H1 (cell line): ENCODE measurements around the gene PPP2R5B. TPM values are rescaled to one million over a fixed set of nuclear protein-coding genes. Genes with fewer than 3 reads are reported as not detected.
A peak's percentile ranks its signal among the peaks of the same experiment; 100 is the strongest.

ENCODE experiments used
- CTCF ChIA-PET: fragments of 300-600 bp; sonication (Branson Sonifier 250); formaldehyde crosslinking; loops from one replicate; lab custom pipeline; 2021; ENCODE audit not compliant: partially characterized antibody; lab: Charles Lee
- POLR2A ChIA-PET: fragments of 300-600 bp; sonication (Branson Sonifier 250); formaldehyde crosslinking; loops from one replicate; lab custom pipeline; 2021; ENCODE audit warnings: inconsistent platforms; ENCODE audit not compliant: partially characterized antibody; lab: Charles Lee
- DNase-seq, 2 experiments: peaks; one replicate each; pipeline versions ENCODE4 v3.0.0 to v3.0.0-alpha.2; 2010 to 2022; ENCODE audit warnings: low spot score in 2 of 2, low read depth in 1 of 2, mixed read lengths in 1 of 2
- FAIRE-seq: peaks from 2 replicates; lab custom pipeline; 2011; peaks lifted over from hg19 to GRCh38; lab: Jason Lieb, UNC
- H2AFZ ChIP-seq: 2 replicates; pipeline ENCODE4 v1.8.1; 2012; ENCODE audit warnings: low read length, inconsistent platforms
- H2AK5ac ChIP-seq: 2 replicates; pipeline ENCODE4 v1.6.1; 2013; ENCODE audit warnings: low read depth, low read length
- H2BK120ac ChIP-seq: replicated peaks from 2 replicates; pipeline ENCODE3; 2013; ENCODE audit warnings: low read depth, low read length, inconsistent platforms
- H2BK12ac ChIP-seq: 2 replicates; pipeline ENCODE4 v1.6.1; 2013; ENCODE audit warnings: low read depth, low read length
- H2BK15ac ChIP-seq: 2 replicates; pipeline ENCODE4 v1.6.1; 2013; ENCODE audit warnings: low read length
- H2BK20ac ChIP-seq: 2 replicates; pipeline ENCODE4 v1.6.1; 2013; ENCODE audit warnings: low read length
- H2BK5ac ChIP-seq: 2 replicates; pipeline ENCODE4 v1.6.1; 2013; ENCODE audit warnings: low read depth, low read length
- H3K14ac ChIP-seq: 2 replicates; pipeline ENCODE4 v1.6.1; 2013; ENCODE audit warnings: inconsistent platforms; ENCODE audit not compliant: insufficient read length
- H3K18ac ChIP-seq: 2 replicates; pipeline ENCODE4 v1.6.1; 2013; ENCODE audit warnings: low read length; ENCODE audit errors: extremely low read depth
- H3K23ac ChIP-seq: 2 replicates; pipeline ENCODE4 v1.6.1; 2013; ENCODE audit warnings: inconsistent platforms; ENCODE audit not compliant: insufficient read length
- H3K23me2 ChIP-seq: 2 replicates; pipeline ENCODE4 v1.6.1; 2013; ENCODE audit warnings: low read depth, low read length
- H3K27ac ChIP-seq: 2 replicates; pipeline ENCODE4 v1.6.1; 2011; ENCODE audit warnings: low read depth, low read length, inconsistent platforms
- H3K27me3 ChIP-seq, 4 experiments: replicated peaks in 1 of 4; 1 replicate in 1 of 4; 2 replicates in 3 of 4; pipeline versions ENCODE4 v1.6.1 to v1.8.1; 2011 to 2013; ENCODE audit warnings: low read length in 3 of 4, mild to moderate bottlenecking in 3 of 4, inconsistent platforms in 2 of 4, mixed read lengths in 2 of 4, moderate library complexity in 1 of 4; ENCODE audit not compliant: control insufficient read depth in 3 of 4, insufficient read depth in 3 of 4; ENCODE audit errors: extremely low read depth in 1 of 4
- H3K36me3 ChIP-seq, 4 experiments: 2 replicates each; pipeline versions ENCODE4 v1.6.1 to v1.8.1; 2011 to 2013; ENCODE audit warnings: mild to moderate bottlenecking in 4 of 4, low read length in 3 of 4, moderate library complexity in 2 of 4, control low read depth in 1 of 4, inconsistent platforms in 1 of 4; ENCODE audit not compliant: insufficient read depth in 4 of 4, control insufficient read depth in 2 of 4
- H3K4ac ChIP-seq: replicated peaks from 2 replicates; pipeline ENCODE3; 2013; ENCODE audit warnings: low read length, low read depth, mixed read lengths, inconsistent platforms; ENCODE audit not compliant: insufficient read length
- H3K4me1 ChIP-seq, 4 experiments: replicated peaks in 1 of 4; 1 replicate in 1 of 4; 2 replicates in 3 of 4; pipeline versions ENCODE4 v1.6.1 to v1.8.1; 2011 to 2013; ENCODE audit warnings: low read length in 3 of 4, inconsistent platforms in 2 of 4, mixed read lengths in 1 of 4; ENCODE audit not compliant: insufficient read depth in 4 of 4, control insufficient read depth in 3 of 4
- H3K4me2 ChIP-seq, 2 experiments: 2 replicates each; pipeline versions ENCODE4 v1.6.1 to v1.8.1; 2011 to 2013; ENCODE audit warnings: low read depth in 2 of 2, low read length in 2 of 2, control low read depth in 1 of 2, inconsistent platforms in 1 of 2, mild to moderate bottlenecking in 1 of 2; ENCODE audit not compliant: insufficient read depth in 1 of 2
- H3K4me3 ChIP-seq, 4 experiments: fragments of 200-600, 300-600 bp in 1 of 4; sonication (generic), shearing (Covaris generic), sonication (Bioruptor Twin) in 1 of 4; 2 replicates each; pipeline versions ENCODE4 v1.5.1 to v1.8.1; 2011 to 2016; ENCODE audit warnings: low read length in 4 of 4, low read depth in 3 of 4, control low read depth in 2 of 4, inconsistent platforms in 2 of 4, mild to moderate bottlenecking in 2 of 4, mixed read lengths in 1 of 4, moderate library complexity in 1 of 4; ENCODE audit not compliant: insufficient read depth in 2 of 4; ENCODE audit errors: extremely low read depth in 1 of 4
- H3K56ac ChIP-seq: replicated peaks from 2 replicates; pipeline ENCODE3; 2013; ENCODE audit warnings: low read depth, mild to moderate bottlenecking, mixed read lengths, low read length, inconsistent platforms; ENCODE audit not compliant: insufficient read length
- H3K79me1 ChIP-seq: 2 replicates; pipeline ENCODE4 v1.6.1; 2013; ENCODE audit warnings: low read depth, low read length, control low read depth
- H3K79me2 ChIP-seq, 2 experiments: 2 replicates each; pipeline versions ENCODE4 v1.6.1 to v1.8.1; 2012 to 2013; ENCODE audit warnings: low read length in 2 of 2, mild to moderate bottlenecking in 2 of 2, inconsistent platforms in 1 of 2; ENCODE audit not compliant: insufficient read depth in 2 of 2, control insufficient read depth in 1 of 2
- H3K9ac ChIP-seq, 4 experiments: replicated peaks in 1 of 4; 1 replicate in 1 of 4; 2 replicates in 3 of 4; pipeline versions ENCODE4 v1.6.1 to v1.8.1; 2011 to 2013; ENCODE audit warnings: low read depth in 3 of 4, low read length in 3 of 4, control low read depth in 2 of 4, mild to moderate bottlenecking in 2 of 4, moderate library complexity in 2 of 4, inconsistent platforms in 1 of 4; ENCODE audit errors: extremely low read depth in 1 of 4
- H3K9me3 ChIP-seq, 2 experiments: 2 replicates each; pipeline versions ENCODE4 v1.6.1 to v1.8.1; 2012 to 2013; ENCODE audit warnings: mild to moderate bottlenecking in 2 of 2, moderate library complexity in 2 of 2, control low read depth in 1 of 2, inconsistent platforms in 1 of 2, low read depth in 1 of 2, low read length in 1 of 2, mixed read lengths in 1 of 2; ENCODE audit not compliant: insufficient read depth in 2 of 2
- H4K20me1 ChIP-seq, 2 experiments: replicated peaks in 1 of 2; 2 replicates each; pipeline versions ENCODE3 to v1.8.1; 2011 to 2013; ENCODE audit warnings: inconsistent platforms in 2 of 2, low read length in 2 of 2, mild to moderate bottlenecking in 1 of 2; ENCODE audit not compliant: insufficient read depth in 2 of 2, control insufficient read depth in 1 of 2
- H4K5ac ChIP-seq: 2 replicates; pipeline ENCODE4 v1.6.1; 2013; ENCODE audit warnings: low read length, low read depth, mixed read lengths, inconsistent platforms; ENCODE audit not compliant: insufficient read length
- H4K8ac ChIP-seq: 2 replicates; pipeline ENCODE4 v1.8.0; 2013; ENCODE audit warnings: mild to moderate bottlenecking, moderate library complexity, low read length, inconsistent platforms; ENCODE audit not compliant: insufficient read depth; ENCODE audit errors: extremely low read depth
- H4K91ac ChIP-seq: replicated peaks from 2 replicates; pipeline ENCODE3; 2013; ENCODE audit warnings: low read length, mixed read lengths, inconsistent platforms; ENCODE audit not compliant: insufficient read length
- KDM1A ChIP-seq: fragments of 200-600, 300-600 bp; sonication (generic); IDR thresholded peaks from 2 replicates; pipeline ENCODE4 v1.7.1; 2016; ENCODE audit warnings: mild to moderate bottlenecking, low read length, borderline replicate concordance
- whole genome bisulfite sequencing, 2 experiments: shearing (Covaris generic) in 1 of 2; methylation state at CpG; one replicate each; pipeline versions ENCODE4 v1.1.6 to v1.1.7; 2013 to 2015; ENCODE audit warnings: low lambda C conversion rate in 2 of 2, mixed read lengths in 2 of 2, inconsistent platforms in 1 of 2, low coverage in 1 of 2, missing lambda C conversion rate in 1 of 2; ENCODE audit not compliant: insufficient replicate concordance in 2 of 2, insufficient coverage in 1 of 2, insufficient read length in 1 of 2; ENCODE audit errors: extremely low coverage in 1 of 2, missing lambda C conversion rate in 1 of 2; 5-methylcytosine and 5-hydroxymethylcytosine counted together
- polyA plus RNA-seq, 7 experiments: library from polyadenylated mRNA; depleted of rRNA in 3 of 7; stranded (reverse) in 5 of 7; unstranded in 2 of 7; fragments of >200 nt in 5 of 7; fragments of 200-250 nt in 2 of 7; gene quantifications; 1 replicate in 5 of 7; 2 replicates in 1 of 7; 4 replicates in 1 of 7; pipeline versions ENCODE4 v1.2.1 to v1.2.3, GENCODE V29; 2011 to 2013; ENCODE audit warnings: missing spikeins in 2 of 7, mixed read lengths in 2 of 7
- total RNA-seq: library from RNA; stranded (reverse); fragmentation: NEBNext Ultra II Directional; extraction: Animal tissue kit (Norgen Biotek cat#: 25700); gene quantifications from 2 replicates; pipeline ENCODE4 v1.2.1, GENCODE V29; 2021
- TF ChIP-seq, protein P1 (sequence below), 3 experiments: IDR thresholded peaks; 1 replicate in 2 of 3; 2 replicates in 1 of 3; pipeline versions ENCODE4 v1.5.1 to v1.6.1; 2011; ENCODE audit warnings: low read length in 3 of 3, mild to moderate bottlenecking in 3 of 3, inconsistent platforms in 2 of 3, low read depth in 1 of 3, moderate library complexity in 1 of 3; ENCODE audit not compliant: insufficient read depth in 1 of 3; ENCODE audit errors: control extremely low read depth in 1 of 3

The PPP2R5B gene
- total and polyA plus RNA-seq, 2 of the 8 experiments (the other 6 are each of a cell fraction or from before 2014, with no cell fraction given), result 4.9 to 5.1 TPM

DNA sequence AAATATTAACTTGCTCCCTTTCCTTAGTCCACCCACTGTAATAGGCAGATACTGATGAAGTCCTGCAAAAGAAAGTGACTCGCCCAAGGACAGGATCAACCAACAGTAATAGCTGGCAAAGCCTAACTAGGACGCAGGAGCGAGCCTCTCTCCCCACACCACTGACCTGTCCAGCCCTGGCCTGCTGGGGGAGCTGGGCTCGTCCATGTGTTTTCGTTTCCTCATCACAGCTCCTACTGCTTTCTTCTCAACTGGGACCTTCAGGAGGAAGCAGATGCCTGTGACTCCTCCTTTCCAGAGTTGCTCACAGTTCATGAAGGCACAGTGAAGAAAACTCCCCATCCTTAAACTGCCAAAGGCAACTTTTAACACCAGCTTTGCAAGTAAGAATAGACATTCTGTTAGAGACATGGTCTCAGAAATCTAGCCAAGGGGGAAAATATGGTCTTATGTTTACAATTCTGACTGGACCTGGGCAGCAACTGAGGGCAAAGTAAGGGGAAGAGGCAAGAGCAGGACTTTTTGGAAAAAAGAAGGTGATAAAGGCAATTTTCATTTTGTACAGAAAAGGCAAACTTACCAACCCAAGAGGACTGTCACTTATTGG, 22.8 kb downstream of the PPP2R5B start:
- CTCF ChIA-PET, result interaction anchor here (0.9 to 1.7 kb wide), 7 partner anchors 10 to 94 kb away, joined by 3 to 5 read pairs (median 3); no protein-coding TSS in a partner anchor
- Histone ChIP-seq H3K36me3 (no peaks in the 10 kb centered on the region), H2BK15ac (no peak overlapping the region), H4K20me1 (no peaks in the 10 kb centered on the region), H2BK120ac (no peak overlapping the region), H4K91ac (no peak overlapping the region), H3K4me3 (no peak overlapping the region)
- POLR2A ChIA-PET, result interaction anchor here (0.8 to 1.1 kb wide), 2 partner anchors 11 to 67 kb away, joined by 3 to 4 read pairs; partner anchors contain the start of gene ARL2
- TF ChIP-seq KDM1A, result no peak
- TF ChIP-seq, protein P1, sequence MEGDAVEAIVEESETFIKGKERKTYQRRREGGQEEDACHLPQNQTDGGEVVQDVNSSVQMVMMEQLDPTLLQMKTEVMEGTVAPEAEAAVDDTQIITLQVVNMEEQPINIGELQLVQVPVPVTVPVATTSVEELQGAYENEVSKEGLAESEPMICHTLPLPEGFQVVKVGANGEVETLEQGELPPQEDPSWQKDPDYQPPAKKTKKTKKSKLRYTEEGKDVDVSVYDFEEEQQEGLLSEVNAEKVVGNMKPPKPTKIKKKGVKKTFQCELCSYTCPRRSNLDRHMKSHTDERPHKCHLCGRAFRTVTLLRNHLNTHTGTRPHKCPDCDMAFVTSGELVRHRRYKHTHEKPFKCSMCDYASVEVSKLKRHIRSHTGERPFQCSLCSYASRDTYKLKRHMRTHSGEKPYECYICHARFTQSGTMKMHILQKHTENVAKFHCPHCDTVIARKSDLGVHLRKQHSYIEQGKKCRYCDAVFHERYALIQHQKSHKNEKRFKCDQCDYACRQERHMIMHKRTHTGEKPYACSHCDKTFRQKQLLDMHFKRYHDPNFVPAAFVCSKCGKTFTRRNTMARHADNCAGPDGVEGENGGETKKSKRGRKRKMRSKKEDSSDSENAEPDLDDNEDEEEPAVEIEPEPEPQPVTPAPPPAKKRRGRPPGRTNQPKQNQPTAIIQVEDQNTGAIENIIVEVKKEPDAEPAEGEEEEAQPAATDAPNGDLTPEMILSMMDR (IDR thresholded peaks at IDR 0.05; ENCODE audit: control extremely low read depth in 1 of 3, insufficient read depth in 1 of 3, low read depth in 1 of 3, low read length in 3 of 3), result peak in 1 of 3 experiments; percentile 6; a peak in 1 of 4 replicates
- TF ChIP-seq, all 59 proteins: peak for 1
- Histone ChIP-seq H3K14ac (no peak overlapping the region), H3K23ac (no peak overlapping the region), H3K4me2 (no peak overlapping the region), H3K79me2 (no peaks in the 10 kb centered on the region), H3K4ac (no peak overlapping the region), H3K23me2 (no peaks in the 10 kb centered on the region), H2BK20ac (no peak overlapping the region), H4K8ac (no peak overlapping the region), H3K27ac (no peak overlapping the region), H3K9ac (no peak overlapping the region), H3K18ac (no peak overlapping the region), H3K4me1 (no peaks in the 10 kb centered on the region), H3K79me1 (no peaks in the 10 kb centered on the region), H2AFZ (peak overlapping the region; percentile 57; the same call in 1 of the 2 replicates), H3K56ac (no peak overlapping the region), H2AK5ac (no peak overlapping the region), H4K5ac (no peak overlapping the region), H2BK5ac (no peak overlapping the region), H2BK12ac (no peak overlapping the region), H3K9me3 (no peaks in the 10 kb centered on the region), H3K27me3 (no peaks in the 10 kb centered on the region; a peak in 1 of 7 replicates)
- no peak for DNase-seq
- 75% methylated on average over 5 of the region's 5 CpGs; no CpG with 5 or more reads in 1 of the 2 experiments for WGBS, 2 experiments
- FAIRE-seq, result no peak
